Muscle of back (tissue), 11 donors: ENCODE data around the gene KDM1B. TPM values are rescaled to one million over a fixed set of nuclear protein-coding genes. Genes with fewer than 3 reads are reported as not detected.
A peak's percentile ranks its signal among the peaks of the same experiment; 100 is the strongest.

Experiments
- DNase-seq, 3 donors: peaks; one replicate each; pipeline versions ENCODE4 v3.0.0 to v3.0.0-alpha.2; 2013
- polyA plus RNA-seq, 10 donors: library from polyadenylated mRNA; unstranded; fragments of 120-200 nt; gene quantifications; one replicate each; pipeline ENCODE4 v1.2.1, GENCODE V29; 2013; ENCODE audit not compliant: insufficient read length in 10 of 10

The KDM1B gene
- polyA plus RNA-seq, 10 donors: 20.9 to 32.2 (median 26.2) TPM

- no peak for DNase-seq
These were observed 106.7 kb downstream of the KDM1B start for GRCh38 chr6:18261877-18262276.

- DNase-seq: peak in 1 of 3 donors; percentile 27
These were observed 107.6 kb downstream of the KDM1B start for GRCh38 chr6:18262702-18263417.

- peak; percentile 20 to 76 (median 42) for DNase-seq
These were observed 108.4 kb downstream of the KDM1B start for GRCh38 chr6:18263418-18264218.

- DNase-seq: peak; percentile 90 to 96 (median 91)
These were observed 109.1 kb downstream of the KDM1B start, which contains the start of gene DEK for GRCh38 chr6:18264219-18264922. Gene DEK (minus strand): TSS chr6:18264530. CDS start chr6:18263987, 543 bp downstream.

- DNase-seq: no peak
These were observed 109.7 kb downstream of the KDM1B start for GRCh38 chr6:18264923-18265377.

- no peak for DNase-seq
These were observed 110.7 kb downstream of the KDM1B start for GRCh38 chr6:18265787-18266522.

- peak in 1 of 3 donors; percentile 21 for DNase-seq
These were observed 111.3 kb downstream of the KDM1B start for GRCh38 chr6:18266523-18266912.

GRCh38 chr6:18268066-18268465 lies 112.8 kb downstream of the KDM1B start:
- no peak for DNase-seq

- DNase-seq: peak in 1 of 3 donors; percentile 47
These were observed 114.0 kb downstream of the KDM1B start for GRCh38 chr6:18269253-18269652.

GRCh38 chr6:18269717-18270116 lies 114.5 kb downstream of the KDM1B start:
- no peak for DNase-seq

GRCh38 chr6:18270216-18270615 lies 115.0 kb downstream of the KDM1B start:
- no peak for DNase-seq

Other genes starting within 250 kb of the KDM1B start
- gene KIF13A, start 167.8 kb upstream of the KDM1B start, polyA plus RNA-seq: 10 to 100 TPM; 25.2 to 40.8 (median 32.6) TPM
- gene NHLRC1, start 32.7 kb upstream of the KDM1B start, polyA plus RNA-seq: 1 to 10 TPM; 1.4 to 4.8 (median 2.6) TPM
- gene TPMT, start 345 bp upstream of the KDM1B start, polyA plus RNA-seq: 1 to 10 TPM; 4.5 to 7.1 (median 5.9) TPM
- gene DEK, start 109.1 kb downstream of the KDM1B start, polyA plus RNA-seq: 100 to 1,000 TPM; 107 to 148 (median 122) TPM
- gene RNF144B, start 231.9 kb downstream of the KDM1B start, polyA plus RNA-seq: 10 to 100 TPM in 4 of 10 donors, 1 to 10 TPM in 6; 5.1 to 14.9 (median 8.7) TPM